H9 (cell line): ENCODE results near the gene PRB3. TPM values are rescaled to one million over a fixed set of nuclear protein-coding genes. Genes with fewer than 3 reads are reported as not detected.

Experiments
- DNase-seq: peaks from one replicate; pipeline ENCODE4 v3.0.0-alpha.2; 2017
- H2AFZ ChIP-seq: one replicate; pipeline ENCODE4 v1.6.1; 2013; ENCODE audit warnings: mild to moderate bottlenecking, low read length, control low read depth, moderate library complexity
- H2AK5ac ChIP-seq: 2 replicates; pipeline ENCODE4 v1.6.1; 2013; ENCODE audit warnings: low read length, control low read depth, mixed read lengths; ENCODE audit not compliant: insufficient read length
- H2BK120ac ChIP-seq: one replicate; pipeline ENCODE4 v1.6.1; 2013; ENCODE audit warnings: low read depth, mild to moderate bottlenecking, low read length, control low read depth, inconsistent platforms; ENCODE audit not compliant: poor library complexity, severe bottlenecking
- H2BK12ac ChIP-seq: 2 replicates; pipeline ENCODE4 v1.6.1; 2013; ENCODE audit warnings: low read length, control low read depth, mixed read lengths, low read depth; ENCODE audit not compliant: insufficient read length
- H2BK15ac ChIP-seq: 2 replicates; pipeline ENCODE4 v1.6.1; 2013; ENCODE audit warnings: low read depth, low read length, control low read depth
- H2BK20ac ChIP-seq: one replicate; pipeline ENCODE4 v1.6.1; 2013; ENCODE audit warnings: low read depth, mild to moderate bottlenecking, low read length, control low read depth, inconsistent platforms; ENCODE audit not compliant: poor library complexity, severe bottlenecking
- H2BK5ac ChIP-seq: 2 replicates; pipeline ENCODE4 v1.6.1; 2013; ENCODE audit warnings: low read length, control low read depth, mixed read lengths; ENCODE audit not compliant: insufficient read length
- H3K14ac ChIP-seq: 2 replicates; pipeline ENCODE4 v1.6.1; 2013; ENCODE audit warnings: low read length, control low read depth; ENCODE audit not compliant: insufficient read depth
- H3K18ac ChIP-seq: 2 replicates; pipeline ENCODE4 v1.6.1; 2013; ENCODE audit warnings: low read depth, mild to moderate bottlenecking, mixed read lengths, low read length, control low read depth; ENCODE audit not compliant: insufficient read length
- H3K23ac ChIP-seq: 2 replicates; pipeline ENCODE4 v1.6.1; 2013; ENCODE audit warnings: low read length, control low read depth, mixed read lengths, low read depth; ENCODE audit not compliant: insufficient read length
- H3K23me2 ChIP-seq: 2 replicates; pipeline ENCODE4 v1.6.1; 2013; ENCODE audit warnings: low read depth, mild to moderate bottlenecking, mixed read lengths, low read length, control low read depth; ENCODE audit not compliant: insufficient read length, poor library complexity, severe bottlenecking
- H3K27ac ChIP-seq: 2 replicates; pipeline ENCODE4 v1.5.1; 2013; ENCODE audit warnings: low read length, control low read depth, mixed read lengths, low read depth; ENCODE audit not compliant: insufficient read length
- H3K27me3 ChIP-seq: 2 replicates; pipeline ENCODE4 v1.6.1; 2013; ENCODE audit warnings: low read length, control low read depth, inconsistent platforms; ENCODE audit not compliant: insufficient read depth
- H3K4ac ChIP-seq: 2 replicates; pipeline ENCODE4 v1.6.1; 2013; ENCODE audit warnings: low read depth, mild to moderate bottlenecking, control low read depth, inconsistent platforms, low read length, moderate library complexity
- H3K4me1 ChIP-seq: 2 replicates; pipeline ENCODE4 v1.6.1; 2013; ENCODE audit warnings: low read length, control low read depth, inconsistent platforms; ENCODE audit not compliant: insufficient read depth
- H3K4me2 ChIP-seq: 2 replicates; pipeline ENCODE4 v1.6.1; 2013; ENCODE audit warnings: low read length, control low read depth, mixed read lengths; ENCODE audit not compliant: insufficient read length, insufficient read depth
- H3K56ac ChIP-seq: 2 replicates; pipeline ENCODE4 v1.6.1; 2013; ENCODE audit warnings: low read depth, mild to moderate bottlenecking, mixed read lengths, low read length, control low read depth; ENCODE audit not compliant: insufficient read length
- H3K79me1 ChIP-seq: 2 replicates; pipeline ENCODE4 v1.6.1; 2013; ENCODE audit warnings: low read depth, mild to moderate bottlenecking, moderate library complexity, low read length, control low read depth, inconsistent platforms; ENCODE audit not compliant: insufficient read depth, poor library complexity, severe bottlenecking
- H3K79me2 ChIP-seq: 2 replicates; pipeline ENCODE4 v1.6.1; 2013; ENCODE audit warnings: low read length, control low read depth, inconsistent platforms; ENCODE audit not compliant: insufficient read depth
- H3K9ac ChIP-seq: 2 replicates; pipeline ENCODE4 v1.6.1; 2013; ENCODE audit warnings: low read length, control low read depth, mixed read lengths; ENCODE audit not compliant: insufficient read length; ENCODE audit errors: extremely low read depth
- H3K9me3 ChIP-seq: one replicate; pipeline ENCODE4 v1.6.1; 2013; ENCODE audit warnings: low read depth, low read length, inconsistent platforms; ENCODE audit not compliant: control insufficient read depth
- H3T11ph ChIP-seq: one replicate; pipeline ENCODE4 v1.6.1; 2013; ENCODE audit warnings: mild to moderate bottlenecking, low read length, control low read depth, inconsistent platforms
- H4K20me1 ChIP-seq: one replicate; pipeline ENCODE4 v1.6.1; 2013; ENCODE audit not compliant: control insufficient read depth, insufficient read length, insufficient read depth
- H4K5ac ChIP-seq: 2 replicates; pipeline ENCODE4 v1.6.1; 2013; ENCODE audit warnings: low read depth, mild to moderate bottlenecking, mixed read lengths, low read length, control low read depth; ENCODE audit not compliant: insufficient read length
- H4K8ac ChIP-seq: replicated peaks from 2 replicates; pipeline ENCODE4 v1.6.1; 2013; ENCODE audit warnings: low read length, control low read depth, mixed read lengths, low read depth; ENCODE audit not compliant: insufficient read length
- H4K91ac ChIP-seq: 2 replicates; pipeline ENCODE4 v1.6.1; 2013; ENCODE audit warnings: low read depth, mild to moderate bottlenecking, moderate library complexity, mixed read lengths, low read length, control low read depth; ENCODE audit not compliant: insufficient read length
- H3K27ac Mint-ChIP-seq, 3 experiments: 2 replicates in 2 of 3; 3 replicates in 1 of 3; pipeline ENCODE4 v1.8.0; 2020 to 2021; ENCODE audit warnings: mixed read lengths in 3 of 3, mild to moderate bottlenecking in 1 of 3, moderate library complexity in 1 of 3
- H3K27me3 Mint-ChIP-seq: 2 replicates; pipeline ENCODE4 v1.8.0; 2021; ENCODE audit warnings: low read depth, mild to moderate bottlenecking, moderate library complexity, mixed read lengths
- H3K36me3 Mint-ChIP-seq, 3 experiments: 2 replicates in 2 of 3; 3 replicates in 1 of 3; pipeline ENCODE4 v1.8.0; 2020 to 2021; ENCODE audit warnings: low read depth in 3 of 3, mixed read lengths in 3 of 3; ENCODE audit not compliant: insufficient read depth in 1 of 3
- H3K4me1 Mint-ChIP-seq, 2 experiments: 2 replicates each; pipeline ENCODE4 v1.8.0; 2020; ENCODE audit warnings: mixed read lengths in 2 of 2
- H3K4me3 Mint-ChIP-seq, 2 experiments: 2 replicates in 1 of 2; 3 replicates in 1 of 2; pipeline ENCODE4 v1.8.0; 2020 to 2021; ENCODE audit warnings: mild to moderate bottlenecking in 2 of 2, mixed read lengths in 2 of 2, moderate library complexity in 1 of 2
- H3K9me3 Mint-ChIP-seq, 2 experiments: 2 replicates in 1 of 2; 3 replicates in 1 of 2; pipeline ENCODE4 v1.8.0; 2020; ENCODE audit warnings: mild to moderate bottlenecking in 2 of 2, mixed read lengths in 2 of 2, moderate library complexity in 1 of 2
- CTCF ChIP-seq: fragments of 200-600 bp; sonication (generic); conservative IDR thresholded peaks from 3 replicates; pipeline ENCODE4 v1.8.0; 2021; ENCODE audit warnings: antibody characterized with exemption, mild to moderate bottlenecking
- WGBS: extraction: QIAGEN DNeasy Blood & Tissue Kit; methylation state at CpG from one replicate; pipeline ENCODE4 v1.1.7; 2013; ENCODE audit warnings: missing lambda C conversion rate, low lambda C conversion rate, mixed read lengths; ENCODE audit not compliant: insufficient read length; ENCODE audit errors: extremely low coverage; 5-methylcytosine and 5-hydroxymethylcytosine counted together
- total RNA-seq: library from RNA; stranded (reverse); gene quantifications from 2 replicates; pipeline ENCODE4 v1.2.1, GENCODE V29; 2021

PRB3 gene
- total RNA-seq, 1 experiment from 2014 or later = 1.6 TPM

- Histone ChIP-seq H3K27ac (no peak overlapping the region), H3K9me3 (no peaks in the 10 kb centered on the region), H2BK120ac (no peak overlapping the region), H2AK5ac (no peak overlapping the region), H4K8ac (no peak overlapping the region), H2BK15ac (no peak overlapping the region), H3K56ac (no peak overlapping the region), H3K14ac (no peak overlapping the region), H2BK20ac (no peak overlapping the region), H3K27me3 (no peaks in the 10 kb centered on the region), H4K91ac (no peak overlapping the region), H2BK12ac (no peak overlapping the region), H3K23me2 (no peaks in the 10 kb centered on the region), H3T11ph (no peak overlapping the region), H3K79me1 (no peaks in the 10 kb centered on the region), H3K4ac (no peak overlapping the region), H3K18ac (no peak overlapping the region), H3K4me2 (no peak overlapping the region), H4K20me1 (no peaks in the 10 kb centered on the region), H3K23ac (no peak overlapping the region), H3K9ac (no peak overlapping the region), H3K79me2 (no peaks in the 10 kb centered on the region), H4K5ac (no peak overlapping the region), H2AFZ (no peak overlapping the region), H2BK5ac (no peak overlapping the region), H3K4me1 (no peaks in the 10 kb centered on the region)
- no peaks in the 10 kb centered on the region for H3K4me1 Mint-ChIP-seq
- H3K27ac Mint-ChIP-seq = no peak overlapping the region
- no peak for DNase-seq
- no peaks in the 10 kb centered on the region; the same call in 1 of the 2 replicates for H3K27me3 Mint-ChIP-seq
- no peak overlapping the region for H3K4me3 Mint-ChIP-seq
- no CpG with 5 or more reads among the region's 3 CpGs for WGBS
- H3K36me3 Mint-ChIP-seq = no peaks in the 10 kb centered on the region
- TF ChIP-seq CTCF = no peak
- no peaks in the 10 kb centered on the region for H3K9me3 Mint-ChIP-seq
These were observed 29.1 kb downstream of the PRB3 start for GRCh38 chr12:11240348-11240930.
